DLD1 (cell line): Measurements from ENCODE around the gene ADH5.
"Not testable (repeated sequence)": the region's sequence is repeated elsewhere in the genome, so short reads cannot be mapped to it uniquely, and the experiment has no call there.

Source experiments
- in situ Hi-C: cut with HindIII; loops from 2 replicates; pipeline ENCODE4 v1.10.0; 2017; ENCODE audit warnings: low sequenced_read_pairs

ADH5 gene

DNA sequence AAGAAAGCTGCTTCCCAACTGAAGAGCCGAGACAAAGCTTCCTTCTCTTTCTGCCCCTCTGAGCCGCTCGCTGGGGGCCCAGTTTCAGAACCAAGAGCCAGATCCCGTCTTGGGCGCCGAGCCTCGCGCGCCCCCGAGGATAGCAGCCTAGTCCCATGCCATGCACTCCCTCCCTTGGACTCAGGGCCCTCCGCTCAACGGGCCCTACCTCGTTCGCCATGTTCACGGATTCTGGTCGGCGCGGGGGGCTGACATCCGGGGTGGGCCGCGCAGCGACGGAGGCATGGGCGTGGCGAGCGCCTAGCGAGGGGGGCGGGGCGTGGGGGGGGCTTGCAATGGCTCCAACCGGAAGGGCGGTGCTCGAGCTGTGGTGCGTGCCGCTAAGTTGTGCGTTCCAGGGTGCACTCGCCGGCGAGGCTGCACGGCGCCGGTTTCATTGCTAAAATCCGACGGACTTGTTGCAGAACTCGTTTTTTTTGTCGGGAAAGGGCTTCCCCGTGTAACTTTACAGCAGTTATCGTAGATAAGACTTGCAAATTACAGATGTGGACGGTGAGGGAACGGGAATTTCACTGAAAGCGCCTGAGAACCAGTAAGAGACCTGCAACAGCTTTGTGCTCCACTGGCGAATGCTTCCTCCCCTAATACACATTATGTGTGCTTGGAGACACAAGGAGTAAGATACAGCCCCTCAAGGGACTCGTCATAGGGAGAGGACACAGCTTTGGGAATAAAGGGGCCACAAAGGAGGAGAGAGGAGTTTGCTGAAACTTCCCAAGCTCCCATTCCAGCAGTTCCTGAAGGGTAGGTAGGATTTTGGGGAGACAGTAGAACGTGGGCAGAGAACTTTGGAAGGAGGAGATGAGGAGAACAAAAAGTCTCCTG lies at the start of gene ADH5:
TSS of gene ADH5 (minus strand) at position 308 of the 885 bp plus-strand sequence. CDS start at position 220, 88 bp downstream.
- in situ Hi-C loops: no loop called here

GRCh38 chr4:99136329-99136728 lies 47.7 kb upstream of the ADH5 start:
- in situ Hi-C loops: no loop called here

GRCh38 chr4:99135541-99136162 lies 47.1 kb upstream of the ADH5 start:
- in situ Hi-C loops: no loop called here

- in situ Hi-C loops: no loop called here
Observed at GRCh38 chr4:99134586-99134985, 46.0 kb upstream of the ADH5 start.

GRCh38 chr4:99131378-99131777 lies 42.8 kb upstream of the ADH5 start:
- in situ Hi-C loops: no loop called here

DNA sequence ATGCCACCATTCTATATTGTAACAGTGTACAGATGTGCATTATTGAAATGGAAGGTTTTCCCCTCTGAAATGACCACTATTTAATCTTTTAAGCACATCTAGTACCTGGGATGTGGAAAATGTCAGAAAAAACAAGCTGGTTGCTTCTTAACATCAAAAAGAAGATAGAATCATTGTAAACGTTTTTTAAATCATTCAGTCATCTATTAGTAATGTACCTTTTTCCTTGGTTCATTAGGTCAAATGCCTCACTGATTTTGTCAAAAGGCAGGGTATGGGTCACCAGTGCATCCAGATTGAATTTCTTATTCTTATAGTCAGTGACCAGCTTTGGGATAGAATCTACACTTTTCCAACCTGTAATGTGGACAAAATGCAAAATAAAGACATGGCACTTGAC lies 37.8 kb upstream of the ADH5 start:
- in situ Hi-C loops: no loop called here

- in situ Hi-C loops: no loop called here
Observed at GRCh38 chr4:99121008-99121407, 32.4 kb upstream of the ADH5 start.

- in situ Hi-C loops: no loop called here
Observed at GRCh38 chr4:99120501-99120900, 31.9 kb upstream of the ADH5 start.

- in situ Hi-C loops: no loop called here
Observed at GRCh38 chr4:99117876-99118693, 29.5 kb upstream of the ADH5 start.

DNA sequence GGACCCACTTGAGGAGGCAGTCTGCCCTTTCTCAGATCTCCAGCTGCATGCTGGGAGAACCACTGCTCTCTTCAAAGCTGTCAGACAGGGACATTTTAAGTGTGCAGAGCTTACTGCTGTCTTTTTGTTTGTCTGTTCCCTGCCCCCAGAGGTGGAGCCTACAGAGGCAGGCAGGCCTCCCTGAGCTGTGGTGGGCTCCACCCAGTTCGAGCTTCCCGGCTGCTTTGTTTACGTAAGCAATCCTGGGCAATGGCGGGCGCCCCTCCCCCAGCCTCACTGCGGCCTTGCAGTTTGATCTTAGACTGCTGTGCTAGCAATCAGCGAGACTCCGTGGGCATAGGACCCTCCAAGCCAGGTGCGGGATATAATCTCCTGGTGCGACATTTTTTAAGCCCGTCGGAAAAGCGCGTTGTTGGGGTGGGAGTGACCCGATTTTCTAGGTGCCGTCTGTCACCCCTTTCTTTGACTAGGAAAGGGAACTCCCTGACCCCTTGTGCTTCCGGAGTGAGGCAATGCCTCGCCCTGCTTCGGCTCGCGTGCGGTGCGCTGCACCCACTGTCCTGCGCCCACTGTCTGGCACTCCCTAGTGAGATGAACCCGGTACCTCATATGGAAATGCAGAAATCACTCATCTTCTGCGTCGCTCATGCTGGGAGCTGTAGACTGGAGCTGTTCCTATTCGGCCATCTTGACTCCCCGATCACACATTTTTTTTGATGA lies 28.7 kb upstream of the ADH5 start:
- in situ Hi-C loops: not testable (repeated sequence)

GRCh38 chr4:99109286-99109685 lies 20.7 kb upstream of the ADH5 start:
- in situ Hi-C loops: not testable (repeated sequence)

DNA sequence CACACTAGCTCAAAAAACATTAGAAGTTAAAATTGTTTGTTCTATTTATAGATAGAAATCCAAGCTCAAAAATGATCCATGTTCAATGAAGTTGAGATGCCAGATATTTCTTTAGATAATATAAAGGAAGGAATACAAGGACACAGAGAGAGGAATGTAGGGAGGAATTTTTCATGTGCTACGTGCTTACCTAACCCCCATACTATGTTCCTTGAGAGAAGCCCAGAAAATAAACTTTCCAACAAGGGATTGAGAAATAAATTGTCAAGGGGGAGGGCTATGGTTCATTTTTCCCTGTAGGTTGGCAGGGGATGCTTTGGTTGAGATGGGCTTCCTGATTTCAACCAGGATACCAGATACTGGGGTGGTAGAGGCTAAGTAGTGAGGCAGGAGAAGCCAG lies 15.6 kb upstream of the ADH5 start:
- in situ Hi-C loops: no loop called here

- in situ Hi-C loops: no loop called here
Observed at GRCh38 chr4:99103166-99103565, 14.6 kb upstream of the ADH5 start.

- in situ Hi-C loops: no loop called here
Observed at GRCh38 chr4:99102634-99103033, 14.0 kb upstream of the ADH5 start.

DNA sequence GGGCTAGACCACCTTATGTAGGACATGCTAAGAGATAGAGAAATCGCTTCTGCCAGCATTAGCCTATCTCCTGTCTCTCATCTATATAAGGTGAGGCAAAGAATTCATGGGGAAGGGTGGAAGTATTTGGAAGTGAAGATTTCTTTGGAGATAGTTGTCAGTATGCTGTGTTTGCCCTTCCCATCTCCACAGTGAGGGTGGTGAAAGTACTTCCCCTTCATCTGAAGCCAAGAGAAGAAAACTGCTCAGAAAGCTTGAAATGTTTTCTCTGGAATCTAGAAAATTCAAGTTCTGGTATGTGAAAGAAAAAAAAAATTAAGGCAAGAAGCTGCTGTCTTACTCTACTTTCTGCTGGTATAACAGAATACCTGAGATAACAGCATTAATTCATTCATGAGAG lies 12.3 kb upstream of the ADH5 start:
- in situ Hi-C loops: no loop called here

- in situ Hi-C loops: not testable (repeated sequence)
Observed at GRCh38 chr4:99099814-99100213, 11.2 kb upstream of the ADH5 start.

- in situ Hi-C loops: no loop called here
Observed at GRCh38 chr4:99099311-99099710, 10.7 kb upstream of the ADH5 start.

GRCh38 chr4:99091841-99092240 lies 3.3 kb upstream of the ADH5 start:
- in situ Hi-C loops: not testable (repeated sequence)

DNA sequence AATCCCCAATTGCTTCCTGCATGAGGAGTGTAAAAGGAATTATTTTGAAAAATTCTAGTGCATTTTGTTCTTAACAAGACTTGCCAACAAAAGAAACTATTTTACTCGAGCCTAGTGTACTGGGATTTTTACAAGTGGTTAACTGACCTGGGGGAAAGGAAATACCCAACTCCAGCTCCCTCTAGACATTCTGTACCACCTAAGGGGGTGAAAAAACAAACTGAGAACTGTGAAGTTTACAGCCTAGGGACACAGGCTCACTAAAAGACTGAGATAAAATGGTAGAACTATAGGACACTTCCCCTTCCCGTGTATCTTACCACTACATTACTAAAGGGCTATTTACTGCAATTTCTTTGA lies 2.6 kb upstream of the ADH5 start:
- in situ Hi-C loops: no loop called here

- in situ Hi-C loops: no loop called here
Observed at GRCh38 chr4:99090481-99091215, 2.1 kb upstream of the ADH5 start.
